Keratinocyte (primary cell): ENCODE measurements around the gene CACNG4. TPM values are rescaled to one million over a fixed set of nuclear protein-coding genes. Genes with fewer than 3 reads are reported as not detected.

ENCODE experiments used
- DNase-seq: peaks from one replicate; pipeline ENCODE4 v3.0.0-alpha.2; 2011; ENCODE audit warnings: low read depth, missing footprints, low spot score
- FAIRE-seq: peaks from 2 replicates; lab custom pipeline; 2011; peaks lifted over from hg19 to GRCh38; lab: Jason Lieb, UNC
- H2AFZ ChIP-seq: 2 replicates; pipeline ENCODE4 v1.6.0; 2012; ENCODE audit warnings: low read length, control low read depth, inconsistent platforms; ENCODE audit not compliant: control insufficient read depth
- H3K27ac ChIP-seq: 2 replicates; pipeline ENCODE4 v1.5.1; 2011; ENCODE audit warnings: low read length; ENCODE audit not compliant: control insufficient read depth, insufficient read depth
- H3K27me3 ChIP-seq: 3 replicates; pipeline ENCODE4 v1.6.0; 2011; ENCODE audit warnings: low read length; ENCODE audit not compliant: control insufficient read depth, insufficient read depth; ENCODE audit errors: extremely low read depth
- H3K36me3 ChIP-seq, 2 experiments: 2 replicates in 1 of 2; 3 replicates in 1 of 2; pipeline ENCODE4 v1.5.1; 2011; ENCODE audit warnings: low read length in 2 of 2, mild to moderate bottlenecking in 1 of 2; ENCODE audit not compliant: control insufficient read depth in 2 of 2, insufficient read depth in 2 of 2; ENCODE audit errors: extremely low read depth in 1 of 2
- H3K4me1 ChIP-seq: 3 replicates; pipeline ENCODE4 v1.5.1; 2011; ENCODE audit warnings: low read length; ENCODE audit not compliant: control insufficient read depth, insufficient read depth; ENCODE audit errors: extremely low read depth
- H3K4me2 ChIP-seq: 3 replicates; pipeline ENCODE4 v1.6.0; 2011; ENCODE audit warnings: low read depth, low read length; ENCODE audit not compliant: control insufficient read depth, insufficient read depth; ENCODE audit errors: extremely low read depth
- H3K4me3 ChIP-seq, 3 experiments: fragments of 200-600 bp in 1 of 3; sonication (generic) in 1 of 3; 2 replicates in 2 of 3; 3 replicates in 1 of 3; pipeline ENCODE4 v1.5.1; 2011 to 2016; ENCODE audit warnings: low read length in 3 of 3, mild to moderate bottlenecking in 3 of 3, control low read depth in 2 of 3, inconsistent platforms in 1 of 3, low read depth in 1 of 3, mixed read lengths in 1 of 3, mixed run types in 1 of 3, moderate library complexity in 1 of 3; ENCODE audit not compliant: control insufficient read depth in 2 of 3, insufficient read depth in 2 of 3; ENCODE audit errors: extremely low read depth in 1 of 3
- H3K79me2 ChIP-seq: 2 replicates; pipeline ENCODE4 v1.6.0; 2012; ENCODE audit warnings: low read length; ENCODE audit not compliant: control insufficient read depth, insufficient read depth
- H3K9ac ChIP-seq: 3 replicates; pipeline ENCODE4 v1.6.0; 2011; ENCODE audit warnings: low read length; ENCODE audit not compliant: control insufficient read depth, insufficient read depth; ENCODE audit errors: extremely low read depth
- H3K9me1 ChIP-seq: 3 replicates; pipeline ENCODE4 v1.6.0; 2011; ENCODE audit warnings: low read length; ENCODE audit not compliant: control insufficient read depth, insufficient read depth; ENCODE audit errors: extremely low read depth
- H3K9me3 ChIP-seq: 2 replicates; pipeline ENCODE4 v1.5.1; 2012; ENCODE audit warnings: low read depth, low read length; ENCODE audit not compliant: control insufficient read depth
- H4K20me1 ChIP-seq: 3 replicates; pipeline ENCODE4 v1.6.0; 2011; ENCODE audit warnings: low read length; ENCODE audit not compliant: control insufficient read depth, insufficient read depth; ENCODE audit errors: extremely low read depth
- CTCF ChIP-seq, 3 experiments: IDR thresholded peaks in 1 of 3; conservative IDR thresholded peaks in 1 of 3; optimal IDR thresholded peaks in 1 of 3; 2 replicates in 2 of 3; 3 replicates in 1 of 3; pipeline versions ENCODE3 to v1.5.1; 2011; ENCODE audit warnings: low read length in 3 of 3, mild to moderate bottlenecking in 3 of 3, moderate library complexity in 2 of 3, control low read depth in 1 of 3, inconsistent platforms in 1 of 3; ENCODE audit not compliant: insufficient read depth in 2 of 3; ENCODE audit errors: extremely low read depth in 1 of 3
- EZH2 ChIP-seq: IDR thresholded peaks from one replicate; pipeline ENCODE4 v1.6.1; 2012; ENCODE audit warnings: inconsistent platforms, mild to moderate bottlenecking, low read length, moderate library complexity
- dilution Hi-C: fragments of 300-500 bp; cut with MboI; formaldehyde crosslinking; loops from one replicate; pipeline ENCODE4 v1.7.0; 2020; ENCODE audit warnings: low sequenced_read_pairs; ENCODE audit not compliant: extremely low pct_ligation_motif_present
- polyA plus RNA-seq, 5 experiments: library from polyadenylated mRNA; depleted of rRNA in 3 of 5; stranded (reverse) in 3 of 5; stranded (forward) in 1 of 5; unstranded in 1 of 5; fragments of >200 nt; gene quantifications; 1 replicate in 1 of 5; 2 replicates in 3 of 5; 3 replicates in 1 of 5; pipeline versions ENCODE4 v1.2.1 to v1.2.3, GENCODE V29; 2011 to 2012; ENCODE audit warnings: missing spikeins in 2 of 5, low read depth in 1 of 5, low replicate concordance in 1 of 5

CACNG4 gene
- polyA plus RNA-seq, 1 donor (not counting 4 experiments of a cell fraction or from before 2014, with no cell fraction given): not detected

GRCh38 chr17:66964930-66965800 lies 658 bp downstream of the CACNG4 start:
- no peak overlapping the region for H3K9ac ChIP-seq
- no peaks in the 10 kb centered on the region for H3K9me3 ChIP-seq
- DNase-seq (no peak), FAIRE-seq (no peak)
- no peak overlapping the region for H3K27ac ChIP-seq
- TF ChIP-seq CTCF (optimal IDR thresholded peaks at IDR 0.05 in 1 of 3, IDR thresholded peaks at IDR 0.05 in 1 of 3, conservative IDR thresholded peaks at IDR 0.05 in 1 of 3; ENCODE audit: extremely low read depth in 1 of 3, insufficient read depth in 2 of 3, low read length in 3 of 3) (no peak), EZH2 (peak; percentile 99)
- H3K36me3 ChIP-seq: no peaks in the 10 kb centered on the region
- peaks cover 3% of the 10 kb centered on the region for H4K20me1 ChIP-seq
- H3K4me3 ChIP-seq: peak overlapping the region; percentile 20 to 59 (median 49)
- dilution Hi-C loops: no loop called here
- no peaks in the 10 kb centered on the region for H3K9me1 ChIP-seq
- H3K4me1 ChIP-seq: peaks cover 10% of the 10 kb centered on the region
- H3K27me3 ChIP-seq: peaks cover 65% of the 10 kb centered on the region
- H3K79me2 ChIP-seq: no peaks in the 10 kb centered on the region
- H3K4me2 ChIP-seq: peak overlapping the region; percentile 70
- no peak overlapping the region for H2AFZ ChIP-seq

- no peak overlapping the region for H3K9ac ChIP-seq
- H3K36me3 ChIP-seq: no peaks in the 10 kb centered on the region
- peaks cover 66% of the 10 kb centered on the region for H3K27me3 ChIP-seq
- no peak for FAIRE-seq
- H3K9me3 ChIP-seq: no peaks in the 10 kb centered on the region
- no peaks in the 10 kb centered on the region for H3K79me2 ChIP-seq
- H3K4me2 ChIP-seq: peak overlapping the region; percentile 70
- no peak for DNase-seq
- no peaks in the 10 kb centered on the region for H3K9me1 ChIP-seq
- H2AFZ ChIP-seq: no peak overlapping the region
- dilution Hi-C loops: no loop called here
- peak; percentile 91 for TF ChIP-seq EZH2
- TF ChIP-seq CTCF (optimal IDR thresholded peaks at IDR 0.05 in 1 of 3, IDR thresholded peaks at IDR 0.05 in 1 of 3, conservative IDR thresholded peaks at IDR 0.05 in 1 of 3; ENCODE audit: extremely low read depth in 1 of 3, insufficient read depth in 2 of 3, low read length in 3 of 3): no peak
- peak overlapping the region; percentile 15 to 59 (median 35) for H3K4me3 ChIP-seq
- H4K20me1 ChIP-seq: peaks cover 3% of the 10 kb centered on the region
- no peak overlapping the region for H3K27ac ChIP-seq
- H3K4me1 ChIP-seq: peaks cover 10% of the 10 kb centered on the region
Observed at GRCh38 chr17:66965801-66966262, 1.3 kb downstream of the CACNG4 start.
